H9 (cell line): ENCODE results near the gene HOXD13. TPM values are rescaled to one million over a fixed set of nuclear protein-coding genes. Genes with fewer than 3 reads are reported as not detected.
A peak's percentile ranks its signal among the peaks of the same experiment; 100 is the strongest.

ENCODE experiments used
- DNase-seq: peaks from one replicate; pipeline ENCODE4 v3.0.0-alpha.2; 2017
- H2AFZ ChIP-seq: one replicate; pipeline ENCODE4 v1.6.1; 2013; ENCODE audit warnings: mild to moderate bottlenecking, low read length, control low read depth, moderate library complexity
- H2AK5ac ChIP-seq: 2 replicates; pipeline ENCODE4 v1.6.1; 2013; ENCODE audit warnings: low read length, control low read depth, mixed read lengths; ENCODE audit not compliant: insufficient read length
- H2BK120ac ChIP-seq: one replicate; pipeline ENCODE4 v1.6.1; 2013; ENCODE audit warnings: low read depth, mild to moderate bottlenecking, low read length, control low read depth, inconsistent platforms; ENCODE audit not compliant: poor library complexity, severe bottlenecking
- H2BK12ac ChIP-seq: 2 replicates; pipeline ENCODE4 v1.6.1; 2013; ENCODE audit warnings: low read length, control low read depth, mixed read lengths, low read depth; ENCODE audit not compliant: insufficient read length
- H2BK15ac ChIP-seq: 2 replicates; pipeline ENCODE4 v1.6.1; 2013; ENCODE audit warnings: low read depth, low read length, control low read depth
- H2BK20ac ChIP-seq: one replicate; pipeline ENCODE4 v1.6.1; 2013; ENCODE audit warnings: low read depth, mild to moderate bottlenecking, low read length, control low read depth, inconsistent platforms; ENCODE audit not compliant: poor library complexity, severe bottlenecking
- H2BK5ac ChIP-seq: 2 replicates; pipeline ENCODE4 v1.6.1; 2013; ENCODE audit warnings: low read length, control low read depth, mixed read lengths; ENCODE audit not compliant: insufficient read length
- H3K14ac ChIP-seq: 2 replicates; pipeline ENCODE4 v1.6.1; 2013; ENCODE audit warnings: low read length, control low read depth; ENCODE audit not compliant: insufficient read depth
- H3K18ac ChIP-seq: 2 replicates; pipeline ENCODE4 v1.6.1; 2013; ENCODE audit warnings: low read depth, mild to moderate bottlenecking, mixed read lengths, low read length, control low read depth; ENCODE audit not compliant: insufficient read length
- H3K23ac ChIP-seq: 2 replicates; pipeline ENCODE4 v1.6.1; 2013; ENCODE audit warnings: low read length, control low read depth, mixed read lengths, low read depth; ENCODE audit not compliant: insufficient read length
- H3K23me2 ChIP-seq: 2 replicates; pipeline ENCODE4 v1.6.1; 2013; ENCODE audit warnings: low read depth, mild to moderate bottlenecking, mixed read lengths, low read length, control low read depth; ENCODE audit not compliant: insufficient read length, poor library complexity, severe bottlenecking
- H3K27ac ChIP-seq: 2 replicates; pipeline ENCODE4 v1.5.1; 2013; ENCODE audit warnings: low read length, control low read depth, mixed read lengths, low read depth; ENCODE audit not compliant: insufficient read length
- H3K27me3 ChIP-seq: 2 replicates; pipeline ENCODE4 v1.6.1; 2013; ENCODE audit warnings: low read length, control low read depth, inconsistent platforms; ENCODE audit not compliant: insufficient read depth
- H3K4ac ChIP-seq: 2 replicates; pipeline ENCODE4 v1.6.1; 2013; ENCODE audit warnings: low read depth, mild to moderate bottlenecking, control low read depth, inconsistent platforms, low read length, moderate library complexity
- H3K4me1 ChIP-seq: 2 replicates; pipeline ENCODE4 v1.6.1; 2013; ENCODE audit warnings: low read length, control low read depth, inconsistent platforms; ENCODE audit not compliant: insufficient read depth
- H3K4me2 ChIP-seq: 2 replicates; pipeline ENCODE4 v1.6.1; 2013; ENCODE audit warnings: low read length, control low read depth, mixed read lengths; ENCODE audit not compliant: insufficient read length, insufficient read depth
- H3K56ac ChIP-seq: 2 replicates; pipeline ENCODE4 v1.6.1; 2013; ENCODE audit warnings: low read depth, mild to moderate bottlenecking, mixed read lengths, low read length, control low read depth; ENCODE audit not compliant: insufficient read length
- H3K79me1 ChIP-seq: 2 replicates; pipeline ENCODE4 v1.6.1; 2013; ENCODE audit warnings: low read depth, mild to moderate bottlenecking, moderate library complexity, low read length, control low read depth, inconsistent platforms; ENCODE audit not compliant: insufficient read depth, poor library complexity, severe bottlenecking
- H3K79me2 ChIP-seq: 2 replicates; pipeline ENCODE4 v1.6.1; 2013; ENCODE audit warnings: low read length, control low read depth, inconsistent platforms; ENCODE audit not compliant: insufficient read depth
- H3K9ac ChIP-seq: 2 replicates; pipeline ENCODE4 v1.6.1; 2013; ENCODE audit warnings: low read length, control low read depth, mixed read lengths; ENCODE audit not compliant: insufficient read length; ENCODE audit errors: extremely low read depth
- H3K9me3 ChIP-seq: one replicate; pipeline ENCODE4 v1.6.1; 2013; ENCODE audit warnings: low read depth, low read length, inconsistent platforms; ENCODE audit not compliant: control insufficient read depth
- H3T11ph ChIP-seq: one replicate; pipeline ENCODE4 v1.6.1; 2013; ENCODE audit warnings: mild to moderate bottlenecking, low read length, control low read depth, inconsistent platforms
- H4K20me1 ChIP-seq: one replicate; pipeline ENCODE4 v1.6.1; 2013; ENCODE audit not compliant: control insufficient read depth, insufficient read length, insufficient read depth
- H4K5ac ChIP-seq: 2 replicates; pipeline ENCODE4 v1.6.1; 2013; ENCODE audit warnings: low read depth, mild to moderate bottlenecking, mixed read lengths, low read length, control low read depth; ENCODE audit not compliant: insufficient read length
- H4K8ac ChIP-seq: replicated peaks from 2 replicates; pipeline ENCODE4 v1.6.1; 2013; ENCODE audit warnings: low read length, control low read depth, mixed read lengths, low read depth; ENCODE audit not compliant: insufficient read length
- H4K91ac ChIP-seq: 2 replicates; pipeline ENCODE4 v1.6.1; 2013; ENCODE audit warnings: low read depth, mild to moderate bottlenecking, moderate library complexity, mixed read lengths, low read length, control low read depth; ENCODE audit not compliant: insufficient read length
- H3K27ac Mint-ChIP-seq, 3 experiments: 2 replicates in 2 of 3; 3 replicates in 1 of 3; pipeline ENCODE4 v1.8.0; 2020 to 2021; ENCODE audit warnings: mixed read lengths in 3 of 3, mild to moderate bottlenecking in 1 of 3, moderate library complexity in 1 of 3
- H3K27me3 Mint-ChIP-seq: 2 replicates; pipeline ENCODE4 v1.8.0; 2021; ENCODE audit warnings: low read depth, mild to moderate bottlenecking, moderate library complexity, mixed read lengths
- H3K36me3 Mint-ChIP-seq, 3 experiments: 2 replicates in 2 of 3; 3 replicates in 1 of 3; pipeline ENCODE4 v1.8.0; 2020 to 2021; ENCODE audit warnings: low read depth in 3 of 3, mixed read lengths in 3 of 3; ENCODE audit not compliant: insufficient read depth in 1 of 3
- H3K4me1 Mint-ChIP-seq, 2 experiments: 2 replicates each; pipeline ENCODE4 v1.8.0; 2020; ENCODE audit warnings: mixed read lengths in 2 of 2
- H3K4me3 Mint-ChIP-seq, 2 experiments: 2 replicates in 1 of 2; 3 replicates in 1 of 2; pipeline ENCODE4 v1.8.0; 2020 to 2021; ENCODE audit warnings: mild to moderate bottlenecking in 2 of 2, mixed read lengths in 2 of 2, moderate library complexity in 1 of 2
- H3K9me3 Mint-ChIP-seq, 2 experiments: 2 replicates in 1 of 2; 3 replicates in 1 of 2; pipeline ENCODE4 v1.8.0; 2020; ENCODE audit warnings: mild to moderate bottlenecking in 2 of 2, mixed read lengths in 2 of 2, moderate library complexity in 1 of 2
- CTCF ChIP-seq: fragments of 200-600 bp; sonication (generic); conservative IDR thresholded peaks from 3 replicates; pipeline ENCODE4 v1.8.0; 2021; ENCODE audit warnings: antibody characterized with exemption, mild to moderate bottlenecking
- WGBS: extraction: QIAGEN DNeasy Blood & Tissue Kit; methylation state at CpG from one replicate; pipeline ENCODE4 v1.1.7; 2013; ENCODE audit warnings: missing lambda C conversion rate, low lambda C conversion rate, mixed read lengths; ENCODE audit not compliant: insufficient read length; ENCODE audit errors: extremely low coverage; 5-methylcytosine and 5-hydroxymethylcytosine counted together
- total RNA-seq: library from RNA; stranded (reverse); gene quantifications from 2 replicates; pipeline ENCODE4 v1.2.1, GENCODE V29; 2021

The HOXD13 gene
- total RNA-seq, 1 experiment from 2014 or later, result not detected

DNA sequence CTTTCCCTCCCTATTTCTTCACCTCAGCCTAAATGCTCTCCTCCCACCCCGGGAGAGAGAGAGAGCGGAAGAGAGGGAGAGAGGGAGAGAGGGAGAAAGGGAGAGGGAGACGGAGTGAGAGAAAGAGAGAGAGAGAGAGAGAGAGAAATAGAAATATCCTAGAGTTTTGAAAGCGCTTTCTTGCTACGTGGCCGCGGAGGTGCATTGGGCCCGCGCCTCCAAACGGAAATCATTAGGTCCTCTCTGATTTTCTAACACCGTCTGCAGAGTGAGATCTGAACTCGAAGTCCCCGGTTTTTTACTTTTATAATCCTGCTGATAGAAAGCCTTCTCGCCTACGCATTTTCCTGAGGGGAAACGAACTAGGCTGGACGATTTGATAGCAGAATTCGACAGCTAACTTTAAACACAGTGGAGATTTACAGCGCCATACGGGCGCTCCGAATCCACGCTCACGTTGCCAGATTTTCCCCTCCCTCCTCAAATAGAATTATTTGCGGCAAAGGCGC, 7.9 kb upstream of the HOXD13 start:
- H3K14ac ChIP-seq, result no peak overlapping the region
- DNase-seq, result peak; percentile 28
- no peaks in the 10 kb centered on the region for H3K79me2 ChIP-seq
- H4K8ac ChIP-seq, result no peak overlapping the region
- Mint-ChIP-seq H3K36me3 (no peaks in the 10 kb centered on the region), H3K9me3 (peaks cover 5 to 13% of the 10 kb centered on the region in 2 experiments), H3K27ac (no peak overlapping the region), H3K4me1 (peaks cover 14 to 39% of the 10 kb centered on the region in 2 experiments), H3K27me3 (peaks cover 97% of the 10 kb centered on the region), H3K4me3 (peak overlapping the region in 1 of 2 experiments; percentile 64; a peak in 3 of 5 replicates)
- H2BK20ac ChIP-seq, result no peak overlapping the region
- no peak overlapping the region for H2BK12ac ChIP-seq
- H2BK120ac ChIP-seq, result no peak overlapping the region
- H2AK5ac ChIP-seq, result no peak overlapping the region
- H2BK5ac ChIP-seq, result no peak overlapping the region
- H3K23me2 ChIP-seq, result no peaks in the 10 kb centered on the region
- H3K4me2 ChIP-seq, result no peak overlapping the region
- no peak overlapping the region for H3K18ac ChIP-seq
- no peaks in the 10 kb centered on the region for H3K9me3 ChIP-seq
- no CpG with 5 or more reads among the region's 26 CpGs for WGBS
- H3K27me3 ChIP-seq, result peaks cover 95% of the 10 kb centered on the region
- H4K5ac ChIP-seq, result no peak overlapping the region
- H4K20me1 ChIP-seq, result no peaks in the 10 kb centered on the region
- H3K79me1 ChIP-seq, result no peaks in the 10 kb centered on the region
- no peak overlapping the region for H2AFZ ChIP-seq
- no peak overlapping the region for H3K9ac ChIP-seq
- H3K23ac ChIP-seq, result no peak overlapping the region
- H3K4ac ChIP-seq, result no peak overlapping the region
- TF ChIP-seq CTCF, result no peak
- H4K91ac ChIP-seq, result no peak overlapping the region
- H3K4me1 ChIP-seq, result no peaks in the 10 kb centered on the region
- no peak overlapping the region for H3K27ac ChIP-seq
- no peak overlapping the region for H3T11ph ChIP-seq
- H2BK15ac ChIP-seq, result no peak overlapping the region
- H3K56ac ChIP-seq, result no peak overlapping the region
